Thyroid gland (tissue), 4 donors: ENCODE measurements around the gene MVP. TPM values are rescaled to one million over a fixed set of nuclear protein-coding genes. Genes with fewer than 3 reads are reported as not detected.

Experiments
- DNase-seq, 2 donors: peaks; one replicate each; pipeline ENCODE4 v3.0.0-alpha.2; 2019
- H3K27ac ChIP-seq, 3 donors: fragments of 200-600 bp; sonication (generic); 1 replicate in 2 of 3; 2 replicates in 1 of 3; pipeline ENCODE4 v1.5.1; 2016 to 2019; ENCODE audit warnings: mild to moderate bottlenecking in 1 of 3, moderate library complexity in 1 of 3
- H3K27me3 ChIP-seq: fragments of 200-600 bp; sonication (generic); one replicate; pipeline ENCODE4 v1.5.1; 2019
- H3K36me3 ChIP-seq, 2 donors: fragments of 200-600 bp; sonication (generic); one replicate each; pipeline ENCODE4 v1.5.1; 2016 to 2019
- H3K4me1 ChIP-seq, 2 donors: fragments of 200-600 bp; sonication (generic); one replicate each; pipeline ENCODE4 v1.5.1; 2017 to 2019
- H3K4me3 ChIP-seq, 3 donors: fragments of 200-600 bp; sonication (generic); replicated peaks in 1 of 3; 1 replicate in 2 of 3; 2 replicates in 1 of 3; pipeline ENCODE4 v1.5.1; 2016; ENCODE audit warnings: mild to moderate bottlenecking in 1 of 3
- H3K9me3 ChIP-seq: fragments of 200-600 bp; sonication (generic); one replicate; pipeline ENCODE4 v1.5.1; 2017
- CTCF ChIP-seq, 6 experiments: fragments of 200-600 bp in 3 of 6; fragments of 450-650 bp in 3 of 6; sonication (generic) in 3 of 6; IDR thresholded peaks; one replicate each; pipeline ENCODE4 v1.5.1; 2016 to 2019; ENCODE audit warnings: antibody characterized with exemption in 6 of 6, mild to moderate bottlenecking in 2 of 6, inconsistent platforms in 1 of 6, moderate library complexity in 1 of 6
- POLR2A ChIP-seq, 2 donors: fragments of 450-650 bp; IDR thresholded peaks; one replicate each; pipeline ENCODE4 v1.6.1; 2017; ENCODE audit warnings: antibody characterized with exemption in 2 of 2, mild to moderate bottlenecking in 2 of 2, moderate library complexity in 1 of 2
- WGBS, 2 donors: methylation state at CpG; one replicate each; pipeline ENCODE4 v1.1.5; 2017; 5-methylcytosine and 5-hydroxymethylcytosine counted together
- intact Hi-C: fragments of 100-400 bp; cut with DNase I; formaldehyde crosslinking; loops from one replicate; pipeline ENCODE4 v1.15.1; 2023
- total RNA-seq, 4 donors: library from RNA; depleted of rRNA; stranded (reverse); fragments of >200 nt; gene quantifications; one replicate each; pipeline ENCODE4 v1.2.3, GENCODE V29; 2016

The MVP gene
- total RNA-seq, 4 donors from 2014 or later: 70.1 to 127 (median 90.6) TPM

GRCh38 chr16:29815032-29815721, 5.1 kb upstream of the MVP start:
- Histone ChIP-seq H3K9me3 (no peaks in the 10 kb centered on the region), H3K27ac (peak overlapping the region; percentile 57 to 98 (median 90)), H3K36me3 (peaks cover 0 to 5% of the 10 kb centered on the region in 2 donors), H3K27me3 (no peaks in the 10 kb centered on the region), H3K4me1 (peaks cover 38 to 59% of the 10 kb centered on the region in 2 donors), H3K4me3 (peak overlapping the region in 1 of 3 donors; percentile 55)
- peak; percentile 34 to 54 for DNase-seq
- intact Hi-C loops: loop anchor here (5.0 to 10.0 kb wide), 2 partner anchors 110 to 113 kb away; partner anchors contain the start of gene KCTD13
- TF ChIP-seq CTCF (IDR thresholded peaks at IDR 0.05): no peak
- TF ChIP-seq POLR2A (IDR thresholded peaks at IDR 0.05): no peak
- 8% methylated on average over 37 to 38 of the region's 39 CpGs for WGBS, 2 donors

GRCh38 chr16:29815793-29816693, 4.2 kb upstream of the MVP start, which contains the start of gene PAGR1:
TSS of gene PAGR1 (plus strand) at chr16:29816152. CDS start at chr16:29816526, 374 bp downstream.
- DNase-seq: peak; percentile 98
- no peaks in the 10 kb centered on the region for H3K9me3 ChIP-seq
- H3K36me3 ChIP-seq: peaks cover 0 to 4% of the 10 kb centered on the region in 2 donors
- no peaks in the 10 kb centered on the region for H3K27me3 ChIP-seq
- peak within 1 kb of the TSS; percentile 84 to 98 (median 90) for H3K27ac ChIP-seq
- 0% methylated on average over 19 to 35 of the region's 70 CpGs for WGBS, 2 donors
- peak within 1 kb of the TSS; percentile 19 to 71 (median 55) for H3K4me3 ChIP-seq
- peaks cover 29 to 50% of the 10 kb centered on the region in 2 donors for H3K4me1 ChIP-seq
- TF ChIP-seq POLR2A (IDR thresholded peaks at IDR 0.05): peak; percentile 50 to 83
- TF ChIP-seq CTCF (IDR thresholded peaks at IDR 0.05): peak; percentile 62 to 94 (median 84)
- intact Hi-C loops: loop anchor here (5.0 to 10.0 kb wide), 2 partner anchors 109 to 114 kb away; partner anchors contain the start of gene KCTD13

- no peaks in the 10 kb centered on the region for H3K27me3 ChIP-seq
- peaks cover 0 to 4% of the 10 kb centered on the region in 2 donors for H3K36me3 ChIP-seq
- TF ChIP-seq POLR2A (IDR thresholded peaks at IDR 0.05) (no peak), CTCF (IDR thresholded peaks at IDR 0.05) (no peak)
- intact Hi-C loops: loop anchor here (5.0 to 10.0 kb wide), 2 partner anchors 108 to 115 kb away; partner anchors contain the start of gene KCTD13
- no peaks in the 10 kb centered on the region for H3K9me3 ChIP-seq
- DNase-seq: peak; percentile 77 to 83
- 4 to 6% methylated on average over 27 to 28 of the region's 37 CpGs for WGBS, 2 donors
- peaks cover 31 to 56% of the 10 kb centered on the region in 2 donors for H3K4me1 ChIP-seq
- H3K4me3 ChIP-seq: peak overlapping the region; percentile 19 to 71 (median 55)
- peak overlapping the region; percentile 84 to 98 (median 90) for H3K27ac ChIP-seq
Observed at GRCh38 chr16:29816694-29817441, 3.4 kb upstream of the MVP start.

GRCh38 chr16:29818082-29818481, 2.2 kb upstream of the MVP start:
- Histone ChIP-seq H3K4me3 (no peak overlapping the region), H3K4me1 (peaks cover 36 to 56% of the 10 kb centered on the region in 2 donors), H3K27me3 (no peaks in the 10 kb centered on the region), H3K27ac (no peak overlapping the region), H3K9me3 (no peaks in the 10 kb centered on the region), H3K36me3 (peaks cover 0 to 4% of the 10 kb centered on the region in 2 donors)
- DNase-seq: no peak
- WGBS, 2 donors: 92 to 97% methylated on average over 4 of the region's 4 CpGs
- intact Hi-C loops: loop anchor here (5.0 to 10.0 kb wide), 2 partner anchors 107 to 116 kb away; partner anchors contain the start of gene KCTD13
- TF ChIP-seq CTCF (IDR thresholded peaks at IDR 0.05) (no peak), POLR2A (IDR thresholded peaks at IDR 0.05) (no peak)
